Prostate gland (tissue), 2 donors: ENCODE measurements around the gene WHRN. TPM values are rescaled to one million over a fixed set of nuclear protein-coding genes. Genes with fewer than 3 reads are reported as not detected.

ENCODE experiments used
- DNase-seq: peaks from one replicate; pipeline ENCODE4 v3.0.0-alpha.2; 2019; ENCODE audit warnings: low spot score
- H3K27ac ChIP-seq, 2 donors: fragments of 200-600 bp; sonication (generic); 2 replicates each; pipeline ENCODE4 v1.5.1; 2017 to 2019
- H3K27me3 ChIP-seq: fragments of 200-600 bp; sonication (generic); replicated peaks from 2 replicates; pipeline ENCODE4 v1.5.1; 2019; ENCODE audit not compliant: insufficient read depth
- H3K36me3 ChIP-seq, 2 donors: fragments of 200-600 bp; sonication (generic); 1 replicate in 1 of 2; 2 replicates in 1 of 2; pipeline versions ENCODE4 v1.5.1 to v1.8.1; 2017 to 2019
- H3K4me1 ChIP-seq: fragments of 200-600 bp; sonication (generic); replicated peaks from 2 replicates; pipeline ENCODE4 v1.5.1; 2019
- H3K4me3 ChIP-seq, 2 donors: fragments of 200-600 bp; sonication (generic); 2 replicates each; pipeline ENCODE4 v1.5.1; 2017 to 2019
- H3K9me3 ChIP-seq: fragments of 200-600 bp; sonication (generic); 2 replicates; pipeline ENCODE4 v1.5.1; 2017
- CTCF ChIP-seq, 4 experiments: fragments of 200-600 bp in 2 of 4; fragments of 450-650 bp in 2 of 4; sonication (generic) in 2 of 4; IDR thresholded peaks; 1 replicate in 3 of 4; 2 replicates in 1 of 4; pipeline ENCODE4 v1.5.1; 2016 to 2019; ENCODE audit warnings: antibody characterized with exemption in 4 of 4, mild to moderate bottlenecking in 2 of 4, moderate library complexity in 2 of 4
- POLR2A ChIP-seq: fragments of 450-650 bp; IDR thresholded peaks from one replicate; pipeline ENCODE4 v1.6.1; 2016; ENCODE audit warnings: antibody characterized with exemption, mild to moderate bottlenecking
- POLR2AphosphoS5 ChIP-seq: sonication (generic); formaldehyde crosslinking; IDR thresholded peaks from one replicate; pipeline ENCODE4 v1.6.1; 2017; ENCODE audit warnings: antibody characterized with exemption
- WGBS: methylation state at CpG from one replicate; pipeline ENCODE4 v1.1.5; 2018; 5-methylcytosine and 5-hydroxymethylcytosine counted together
- intact Hi-C: fragments of 100-400 bp; cut with DNase I; formaldehyde crosslinking; loops from one replicate; pipeline ENCODE4 v1.14.2; 2022
- total RNA-seq, 2 donors: library from RNA; depleted of rRNA; stranded (reverse); fragments of >200 nt; gene quantifications; one replicate each; pipeline ENCODE4 v1.1.0, GENCODE V29; 2016

WHRN gene
- total RNA-seq, 2 donors from 2014 or later: 13.8 to 102 TPM

- Histone ChIP-seq H3K27me3 (no peaks in the 10 kb centered on the region), H3K9me3 (no peaks in the 10 kb centered on the region), H3K4me3 (no peak overlapping the region), H3K27ac (no peak overlapping the region), H3K36me3 (peaks cover 0 to 23% of the 10 kb centered on the region in 2 donors), H3K4me1 (no peaks in the 10 kb centered on the region)
- intact Hi-C loops: no loop called here
- 93% methylated on average over 5 of the region's 5 CpGs for WGBS
- TF ChIP-seq POLR2AphosphoS5 (no peak), CTCF (IDR thresholded peaks at IDR 0.05) (no peak), POLR2A (no peak)
- no peak for DNase-seq
These were observed 126.4 kb downstream of the WHRN start for GRCh38 chr9:114378883-114379282.

GRCh38 chr9:114378016-114378415 is 127.3 kb downstream of the WHRN start:
- Histone ChIP-seq H3K4me1 (no peaks in the 10 kb centered on the region), H3K4me3 (no peak overlapping the region), H3K36me3 (peaks cover 0 to 23% of the 10 kb centered on the region in 2 donors), H3K27ac (no peak overlapping the region), H3K27me3 (no peaks in the 10 kb centered on the region), H3K9me3 (no peaks in the 10 kb centered on the region)
- intact Hi-C loops: no loop called here
- no peak for TF ChIP-seq CTCF (IDR thresholded peaks at IDR 0.05)
- no peak for TF ChIP-seq POLR2A
- no peak for TF ChIP-seq POLR2AphosphoS5
- no peak for DNase-seq
- WGBS: 92% methylated on average over 8 of the region's 8 CpGs

- intact Hi-C loops: no loop called here
- TF ChIP-seq POLR2A (no peak), POLR2AphosphoS5 (no peak), CTCF (IDR thresholded peaks at IDR 0.05) (no peak)
- Histone ChIP-seq H3K4me1 (no peaks in the 10 kb centered on the region), H3K27me3 (no peaks in the 10 kb centered on the region), H3K27ac (no peak overlapping the region), H3K4me3 (no peak overlapping the region), H3K36me3 (peaks cover 0 to 23% of the 10 kb centered on the region in 2 donors), H3K9me3 (no peaks in the 10 kb centered on the region)
- no peak for DNase-seq
- 92% methylated on average over 19 of the region's 19 CpGs for WGBS
These were observed 128.5 kb downstream of the WHRN start for GRCh38 chr9:114376586-114377445.

- Histone ChIP-seq H3K27me3 (no peaks in the 10 kb centered on the region), H3K36me3 (peaks cover 0 to 23% of the 10 kb centered on the region in 2 donors), H3K4me1 (no peaks in the 10 kb centered on the region), H3K27ac (no peak overlapping the region), H3K9me3 (no peaks in the 10 kb centered on the region), H3K4me3 (no peak overlapping the region)
- 83% methylated on average over 9 of the region's 9 CpGs for WGBS
- TF ChIP-seq CTCF (IDR thresholded peaks at IDR 0.05) (no peak), POLR2A (no peak), POLR2AphosphoS5 (no peak)
- DNase-seq: no peak
- intact Hi-C loops: no loop called here
These were observed 129.7 kb downstream of the WHRN start for GRCh38 chr9:114375386-114376175.
